Dedifferentiated amniotic fluid mesenchymal stem cell (primary cell): ENCODE results near the gene HOXA1.

ENCODE experiments used
- DNase-seq: peaks from one replicate; pipeline ENCODE4 v3.0.0-alpha.2; 2016; ENCODE audit errors: extremely low spot score

The HOXA1 gene

DNA sequence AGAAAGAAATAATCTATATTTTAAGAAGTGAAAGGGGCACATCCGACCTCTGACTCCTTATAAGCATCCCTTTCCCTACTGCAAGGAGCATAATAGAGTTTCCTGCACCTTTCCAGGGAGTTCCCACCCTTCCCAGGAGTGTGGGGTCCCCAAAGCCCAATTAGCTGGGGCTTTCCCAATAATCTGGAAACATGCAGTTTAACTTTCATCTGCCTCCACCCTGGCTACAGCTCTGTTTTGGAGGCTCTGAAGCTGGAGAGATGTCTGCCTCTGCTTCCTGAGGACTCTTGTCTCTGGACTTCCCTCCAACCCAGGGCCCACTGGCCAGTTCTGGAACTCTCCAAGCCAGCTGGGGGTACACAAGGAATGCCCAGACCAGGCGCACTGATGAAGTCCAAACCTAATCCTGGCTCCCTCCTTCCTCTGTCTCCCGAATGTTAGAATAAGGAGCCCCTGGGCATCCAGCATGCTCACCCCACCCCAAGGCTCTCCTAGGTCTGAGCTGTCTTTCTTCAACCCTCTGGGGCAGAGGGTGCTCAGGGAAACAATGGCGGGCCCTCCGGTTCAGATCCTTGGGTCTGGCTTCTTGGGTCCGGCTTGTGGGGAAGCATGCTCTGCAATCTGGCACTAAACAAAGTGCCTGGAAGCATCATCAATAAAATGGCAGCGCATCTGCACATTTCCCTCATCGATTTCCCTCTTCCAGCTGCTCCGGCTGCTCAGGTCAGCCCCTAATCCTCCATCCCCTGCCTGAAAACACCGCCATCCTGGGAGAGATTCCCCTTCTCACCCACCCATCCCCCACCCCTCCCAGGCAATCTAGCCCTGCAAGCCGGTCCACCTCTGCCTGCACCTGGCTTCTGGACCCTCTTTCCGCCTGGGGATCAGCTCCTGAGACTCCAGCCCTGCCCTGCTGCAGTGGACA is 21.4 kb upstream of the HOXA1 start:
- DNase-seq = no peak

DNA sequence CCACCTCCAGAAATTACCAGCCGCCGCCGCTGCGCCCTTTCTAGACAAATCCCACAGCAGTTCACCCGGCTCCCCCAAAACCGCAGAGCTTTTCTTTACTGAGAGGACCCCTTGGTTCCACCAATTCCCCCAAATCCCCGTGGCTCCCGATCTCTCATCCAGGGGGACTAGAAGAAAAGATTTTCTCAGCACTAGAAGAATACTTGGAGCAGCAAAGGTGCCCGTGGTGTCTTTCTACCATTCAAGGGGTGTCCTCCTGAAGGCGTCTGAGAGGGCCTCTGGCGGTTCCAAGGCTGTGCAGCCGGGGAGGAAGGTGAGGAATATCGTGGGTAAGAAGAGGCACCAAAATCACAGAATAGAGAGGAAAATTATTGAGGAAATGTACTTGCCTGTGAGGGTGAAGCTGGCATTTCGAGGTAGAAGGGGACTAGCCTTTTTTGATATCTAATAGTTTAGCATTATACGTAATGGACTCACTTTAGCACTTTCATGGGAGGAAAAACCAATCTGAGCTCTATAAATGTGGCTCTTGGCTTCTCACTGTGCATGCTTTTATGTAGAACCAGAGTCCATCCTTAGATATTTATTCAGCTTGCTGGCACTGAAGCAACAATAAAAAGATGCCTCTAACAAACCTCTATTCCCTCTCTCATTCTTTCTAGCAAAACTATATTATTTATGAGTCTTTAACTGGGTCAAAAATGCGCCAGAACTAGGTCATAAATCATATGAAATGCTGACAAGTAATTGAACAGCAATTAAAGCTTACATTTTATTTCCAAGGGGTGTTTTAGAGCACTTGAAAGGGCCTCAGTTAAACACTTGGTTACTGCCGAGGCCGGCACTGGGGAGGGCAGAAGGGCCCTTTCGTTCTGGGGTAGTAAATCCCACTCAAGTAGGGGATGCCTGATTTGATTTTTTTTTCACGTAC is 20.5 kb upstream of the HOXA1 start:
- no peak for DNase-seq

DNA sequence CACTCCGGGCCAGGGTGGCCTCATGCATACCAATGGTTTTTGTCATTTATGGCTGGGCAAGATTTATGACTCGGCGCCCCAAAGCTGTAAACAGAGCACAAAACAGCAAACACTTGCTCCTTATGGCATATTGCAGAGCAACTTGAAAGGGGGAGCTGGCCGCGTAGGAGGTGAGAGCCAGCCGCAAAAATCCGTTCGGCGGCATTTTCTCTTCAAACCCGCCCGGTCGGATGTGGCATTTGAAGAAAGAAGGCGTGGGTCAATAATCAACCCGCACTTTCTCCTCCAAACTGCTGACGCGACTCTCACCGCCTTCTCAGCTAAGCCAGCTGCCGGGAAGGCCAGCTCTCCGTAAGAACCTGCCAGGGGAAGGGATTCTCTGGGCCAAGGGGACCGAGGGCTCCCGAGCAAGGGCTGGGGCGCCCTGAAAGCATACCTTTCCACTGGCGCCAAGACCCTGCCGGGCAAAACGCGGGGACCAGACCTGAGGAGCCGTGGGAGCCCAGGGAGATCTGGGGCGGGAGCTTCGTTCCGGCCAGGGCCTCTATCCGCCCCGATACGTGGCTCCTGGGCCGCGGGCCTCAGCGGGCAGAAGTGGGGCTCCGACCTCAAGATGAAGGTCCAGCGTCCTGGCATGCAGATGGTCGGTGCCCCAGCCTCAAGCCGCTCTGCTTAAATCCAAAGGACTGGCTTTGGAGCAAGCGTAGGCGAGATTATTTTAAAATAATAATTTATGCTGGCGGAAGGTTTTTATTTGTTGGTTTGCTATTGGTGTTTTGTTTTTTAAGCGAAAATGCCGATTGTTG is 19.6 kb upstream of the HOXA1 start:
- DNase-seq = no peak

DNA sequence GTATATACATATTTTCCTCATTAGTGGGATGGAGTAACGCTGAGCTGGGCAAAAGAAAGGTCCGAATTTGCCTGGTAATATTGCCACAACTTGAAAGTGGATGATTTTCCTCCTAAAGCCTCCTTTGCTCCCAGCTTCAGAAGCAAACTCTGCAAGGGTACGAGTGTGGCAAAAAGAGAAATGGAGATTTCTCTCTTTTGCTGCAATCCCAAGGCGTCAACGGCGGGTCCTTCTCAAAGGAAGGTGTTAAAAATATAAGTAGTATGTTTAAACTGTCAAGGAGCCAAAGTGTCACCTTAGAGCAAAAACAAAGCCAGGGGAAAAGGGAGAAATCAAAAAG is 19.1 kb upstream of the HOXA1 start:
- DNase-seq = no peak

DNA sequence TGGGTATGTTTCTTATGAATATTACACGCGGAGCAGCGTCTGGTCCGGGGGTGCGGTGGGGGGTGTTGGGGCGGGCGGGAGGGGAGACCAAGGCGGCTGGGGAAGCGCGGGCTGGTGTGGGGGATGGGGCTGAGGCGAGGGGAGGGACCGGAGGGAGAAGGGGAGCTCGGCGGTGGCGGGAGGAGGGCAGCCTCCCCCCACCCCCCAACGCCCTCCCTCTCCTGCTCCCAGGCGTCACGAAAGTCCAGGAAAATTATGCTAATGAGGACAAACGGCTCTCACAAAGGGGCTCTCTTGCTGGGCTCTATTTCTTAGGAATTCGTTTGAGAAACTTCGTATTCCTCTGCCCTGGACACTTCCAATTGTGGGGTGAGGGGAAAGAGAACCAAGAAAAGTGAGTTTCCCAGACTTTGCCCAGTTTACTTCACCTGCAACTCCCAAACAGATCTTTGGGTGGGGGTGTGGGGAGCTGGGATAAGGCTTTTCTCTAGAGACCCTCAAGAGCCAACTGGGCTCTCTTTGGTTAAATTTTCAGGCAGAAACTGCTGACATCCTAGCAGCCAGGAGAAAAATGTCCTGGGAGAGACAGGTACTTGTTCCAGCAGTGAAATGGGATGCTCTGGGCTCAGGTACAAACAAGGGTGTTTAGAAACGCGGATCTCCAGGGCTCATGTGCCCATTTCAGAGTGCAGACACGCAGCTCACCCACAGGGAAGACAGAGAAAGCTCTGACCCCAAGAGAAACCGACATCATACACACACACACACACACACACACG is 18.4 kb upstream of the HOXA1 start:
- no peak for DNase-seq

DNA sequence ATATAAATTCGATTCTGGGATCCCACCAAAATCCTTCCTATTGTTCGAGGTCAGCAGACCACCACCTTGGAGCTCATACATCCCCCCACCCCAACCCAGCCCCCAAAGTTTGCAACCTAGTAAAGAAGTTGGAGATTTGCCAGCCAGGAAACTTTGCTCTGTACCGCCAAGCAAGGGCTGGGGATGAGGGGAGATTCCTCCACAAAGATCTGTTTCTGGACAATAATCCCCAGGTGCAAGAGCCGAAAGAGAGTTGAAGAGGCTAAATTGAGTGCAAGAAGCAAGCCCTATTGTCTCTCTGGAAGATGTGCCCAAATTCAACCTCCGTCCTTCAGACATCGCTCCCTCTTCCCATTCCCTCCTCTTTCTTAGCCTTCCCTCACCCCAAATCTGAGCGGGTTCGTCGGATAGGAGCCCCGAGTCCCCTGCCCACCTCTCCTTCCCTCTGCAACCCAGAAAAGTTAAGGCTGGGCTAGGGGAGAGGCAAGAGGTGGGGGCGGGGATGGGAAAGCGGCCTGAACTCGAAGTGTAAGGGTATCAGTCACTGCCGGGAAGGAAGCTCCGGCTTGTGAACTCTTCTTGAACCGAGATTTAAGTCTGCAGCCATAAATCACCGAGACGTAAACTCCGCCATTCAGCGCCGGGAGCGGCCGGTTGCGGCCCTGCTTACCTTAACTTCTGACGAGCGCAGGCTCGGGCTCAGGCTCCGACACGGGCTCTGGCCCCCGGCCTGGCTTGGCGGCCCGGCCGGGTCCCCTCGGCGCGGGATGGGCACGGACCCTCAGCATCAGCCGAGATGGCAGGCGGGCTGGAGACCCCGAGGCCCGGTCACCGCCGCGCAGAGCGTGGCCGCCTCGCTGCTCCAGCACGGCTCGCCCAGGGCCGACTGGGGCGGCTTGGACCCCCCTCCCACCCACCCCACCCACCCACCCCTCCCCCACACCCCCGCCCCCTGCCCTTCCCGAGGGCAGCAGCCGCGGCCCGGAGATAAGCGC is 17.5 kb upstream of the HOXA1 start:
- no peak for DNase-seq

DNA sequence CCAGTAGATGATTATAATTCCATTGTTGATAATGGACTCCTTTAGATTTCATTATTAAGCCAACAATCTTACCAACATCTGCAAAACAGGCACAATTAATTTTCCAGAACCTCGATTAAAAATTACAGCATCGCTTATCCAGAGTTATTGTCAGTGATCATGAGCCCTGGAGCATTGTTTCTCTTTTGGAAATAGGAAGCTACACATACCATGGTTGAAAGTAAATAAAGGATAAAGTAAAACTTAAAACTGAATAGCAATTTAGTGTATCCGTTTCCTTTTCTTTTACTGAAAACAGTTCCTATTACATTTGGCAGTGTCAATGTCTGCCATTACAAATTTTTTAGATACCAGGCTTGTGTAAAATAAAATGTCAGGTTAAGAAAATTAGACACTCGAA is 16.6 kb upstream of the HOXA1 start:
- DNase-seq = no peak

DNA sequence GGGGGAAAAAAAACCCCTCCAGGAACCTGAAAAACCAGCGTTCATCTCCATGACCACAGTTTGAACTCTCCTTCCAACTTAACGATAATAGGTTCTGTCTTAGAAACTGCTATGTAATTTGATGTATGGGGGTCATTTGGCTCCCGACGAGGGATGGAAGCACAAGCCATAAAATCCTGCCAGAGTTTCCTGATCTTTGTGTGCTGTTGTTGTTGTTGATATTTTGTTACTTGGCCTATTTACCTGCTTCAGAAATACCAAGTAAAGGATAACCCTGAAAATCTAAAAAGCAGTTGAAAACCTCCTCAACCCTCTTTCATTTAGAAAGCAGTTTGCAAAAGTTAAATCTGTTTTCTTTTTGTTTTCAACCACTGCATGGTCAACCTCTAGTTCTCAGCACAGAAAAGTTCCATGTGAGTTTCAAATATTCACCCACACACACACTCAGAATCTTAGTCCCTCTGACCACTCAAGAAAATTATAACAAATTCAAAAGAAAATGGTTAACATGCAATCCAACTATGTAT is 16.0 kb upstream of the HOXA1 start:
- DNase-seq = no peak

DNA sequence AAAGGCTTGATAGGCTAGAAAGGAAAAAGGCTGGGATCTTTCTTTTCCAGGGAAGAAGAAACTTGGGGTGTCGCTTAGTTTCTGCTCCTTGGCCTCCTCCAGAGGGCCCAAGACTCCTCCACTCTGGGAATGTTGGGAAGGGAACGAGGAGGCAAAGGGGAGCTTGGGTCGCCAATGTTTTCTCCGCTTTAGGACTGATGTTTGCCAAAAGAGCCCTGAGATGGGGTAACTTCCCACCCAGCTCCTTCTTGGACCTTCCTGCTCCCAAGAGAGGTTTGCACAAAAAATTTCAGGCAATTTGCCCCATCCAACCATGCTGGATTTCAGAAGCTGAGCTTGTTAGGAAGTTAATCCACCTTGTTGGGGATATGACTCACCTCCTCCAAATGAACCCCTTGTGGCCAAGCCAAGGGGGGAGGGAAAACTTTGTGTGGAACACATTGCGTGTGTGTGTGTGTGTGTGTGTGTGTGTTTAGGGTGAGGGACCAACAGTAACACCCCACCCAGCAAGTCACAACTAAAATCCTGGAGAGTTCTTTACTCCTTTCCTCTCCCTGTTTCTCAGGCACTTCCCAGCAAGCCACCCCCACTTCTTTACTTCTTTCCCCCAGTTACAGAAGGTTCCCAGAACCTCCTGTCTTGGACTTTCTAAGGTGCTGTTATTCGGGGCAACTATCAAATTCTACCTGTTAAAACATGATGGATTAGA is 15.4 kb upstream of the HOXA1 start:
- no peak for DNase-seq

DNA sequence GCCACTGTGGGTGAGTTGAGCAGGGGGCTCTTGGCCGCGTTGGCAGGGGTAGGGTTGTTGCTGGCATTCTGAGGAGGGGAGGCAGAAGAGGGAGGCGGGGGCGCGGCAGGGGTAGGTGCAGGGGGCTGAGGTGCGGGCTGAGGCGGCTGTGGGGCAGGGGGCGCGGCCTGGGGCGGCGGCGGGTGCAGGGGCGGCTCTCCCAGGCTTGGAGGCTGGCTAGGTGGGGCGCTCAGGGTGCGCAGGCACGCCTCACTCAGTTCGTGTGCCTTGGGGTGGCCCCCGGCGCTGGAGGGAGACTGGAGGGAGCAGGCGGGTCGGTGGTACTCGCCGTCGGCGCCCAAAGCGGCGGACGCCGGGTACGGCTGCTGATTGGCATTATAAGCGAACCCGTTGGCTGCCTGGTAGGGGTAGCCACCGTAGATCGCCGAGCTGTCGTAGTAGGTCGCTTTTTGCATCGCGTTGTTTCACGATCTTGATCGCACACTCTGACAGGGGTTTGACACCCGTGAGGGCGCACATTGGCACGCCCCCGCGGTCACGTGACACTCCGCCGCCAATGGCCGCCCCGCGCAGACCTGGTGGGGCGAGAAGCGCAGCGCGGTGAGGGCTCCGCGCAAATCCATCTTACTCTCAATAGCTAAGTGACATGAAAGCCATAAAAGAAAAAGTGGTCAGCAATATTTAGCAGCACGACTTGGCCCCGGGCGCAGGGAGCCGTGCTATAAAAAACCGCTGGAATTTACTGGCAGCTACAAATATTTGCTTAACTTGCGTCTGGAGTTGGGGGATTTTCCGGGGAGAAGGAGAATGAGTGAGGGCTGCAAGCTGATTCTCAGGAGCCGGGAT is 14.6 kb upstream of the HOXA1 start:
- DNase-seq = no peak

DNA sequence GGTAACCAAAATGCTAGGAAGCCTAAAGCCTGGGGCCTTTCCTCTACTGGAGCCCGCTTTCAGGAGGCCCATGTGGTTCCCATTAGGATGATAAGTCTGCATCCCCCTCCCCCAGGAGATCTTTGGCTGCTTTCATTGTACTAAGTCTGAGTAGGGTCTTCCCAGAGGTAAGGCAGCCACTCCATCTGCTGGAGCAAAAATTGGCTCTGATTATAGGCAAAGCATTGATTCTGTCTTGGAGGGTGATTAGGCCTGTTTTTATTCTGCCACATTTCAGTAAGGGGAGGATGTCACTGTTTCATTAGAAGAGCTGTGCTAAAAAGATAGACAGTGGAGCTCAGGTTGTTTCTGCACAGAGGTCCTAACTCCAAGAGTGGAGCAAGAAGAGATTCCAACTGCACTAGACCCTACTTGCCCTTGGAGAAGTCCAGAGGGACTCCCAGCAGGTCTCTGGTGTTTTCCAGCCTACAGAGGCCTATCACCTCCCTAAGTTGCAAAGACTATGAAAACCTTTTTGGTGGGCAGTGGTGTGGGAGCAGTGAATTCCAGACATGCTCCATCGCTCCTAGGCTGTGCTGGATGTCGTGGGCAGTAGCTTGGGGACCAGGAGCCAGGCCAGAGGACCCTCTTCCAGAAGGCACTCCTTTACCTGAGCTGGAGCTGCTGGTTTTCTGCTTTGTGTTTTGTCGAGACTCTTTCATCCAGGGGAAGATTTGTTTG is 13.8 kb upstream of the HOXA1 start:
- DNase-seq = no peak

DNA sequence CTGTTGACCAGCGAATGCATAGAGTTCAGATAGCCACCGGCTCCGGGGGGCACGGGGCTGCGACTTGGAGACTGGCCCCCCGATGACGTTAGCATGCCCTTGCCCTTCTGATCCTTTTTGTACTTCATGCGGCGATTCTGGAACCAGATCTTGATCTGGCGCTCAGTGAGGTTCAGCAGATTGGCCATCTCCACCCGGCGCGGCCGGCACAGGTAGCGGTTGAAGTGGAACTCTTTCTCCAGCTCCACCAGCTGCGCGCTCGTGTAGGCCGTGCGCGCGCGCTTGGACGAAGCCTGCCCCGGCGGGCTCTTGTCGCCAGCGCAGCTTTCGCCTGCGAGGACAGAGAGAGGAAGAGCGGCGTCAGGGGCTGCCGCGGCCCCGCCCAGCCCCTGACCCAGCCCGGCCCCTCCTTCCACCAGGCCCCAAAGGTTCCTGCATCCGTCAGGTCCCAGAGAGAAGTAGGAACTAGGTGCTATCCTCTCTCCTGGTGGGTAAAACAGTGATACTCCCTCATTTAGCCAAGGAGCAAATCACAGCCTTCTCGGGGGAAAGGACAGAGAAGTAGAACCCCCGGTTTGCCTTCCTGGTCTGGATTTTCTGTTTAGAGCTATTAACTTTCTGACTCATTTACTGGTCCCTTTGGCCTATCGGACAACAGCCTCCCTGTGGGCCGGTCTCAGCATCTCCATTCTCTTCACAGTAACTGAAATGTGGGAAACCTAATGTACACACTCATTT is 12.8 kb upstream of the HOXA1 start:
- no peak for DNase-seq

DNA sequence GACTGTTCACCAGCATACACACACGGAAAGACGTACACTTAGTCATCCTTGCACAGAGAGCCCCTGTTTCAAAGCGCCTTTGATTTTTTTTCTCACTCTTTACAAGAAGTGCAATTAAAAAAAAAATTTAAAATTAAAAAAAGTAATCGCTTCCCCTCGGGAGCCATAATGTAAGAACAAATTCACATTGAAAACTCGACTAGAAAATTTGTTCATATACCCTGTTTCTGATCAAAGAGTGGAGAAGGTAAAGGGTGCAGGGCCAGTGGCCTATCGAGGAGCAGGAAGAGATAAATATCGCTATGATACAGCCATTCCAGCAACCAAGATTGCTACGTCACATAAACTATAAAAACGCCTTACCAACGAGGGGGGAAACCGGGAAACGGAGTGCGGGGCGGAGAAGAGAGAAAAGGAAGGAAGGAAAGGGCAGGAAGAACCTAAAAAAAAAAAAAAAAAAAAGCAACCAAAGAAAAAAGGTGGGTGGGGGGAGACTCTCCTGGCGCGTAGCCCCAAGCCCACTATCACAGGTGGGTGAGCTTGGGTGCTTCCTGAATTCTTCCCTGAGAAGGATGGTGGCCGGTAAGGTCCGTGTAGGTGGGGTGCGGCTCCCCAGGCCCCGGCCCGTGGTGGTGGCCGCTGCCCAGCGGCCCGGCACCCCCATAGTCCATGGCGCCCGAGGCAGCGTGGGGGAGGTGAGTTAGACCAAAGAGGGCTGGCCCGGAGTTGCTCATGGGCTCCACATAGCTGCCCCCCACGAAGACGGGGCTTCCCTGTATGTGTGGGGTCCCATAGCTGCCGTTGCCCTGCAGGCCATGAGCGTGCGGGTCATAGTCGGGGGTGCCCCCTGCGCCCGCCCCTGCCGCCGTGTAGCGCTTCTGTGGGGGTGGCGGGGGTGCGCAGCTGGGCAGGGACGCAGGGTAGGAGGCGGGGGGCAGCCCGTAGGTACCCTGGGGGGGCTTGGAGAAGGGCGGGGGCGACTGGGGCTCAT is 11.9 kb upstream of the HOXA1 start:
- DNase-seq = no peak

DNA sequence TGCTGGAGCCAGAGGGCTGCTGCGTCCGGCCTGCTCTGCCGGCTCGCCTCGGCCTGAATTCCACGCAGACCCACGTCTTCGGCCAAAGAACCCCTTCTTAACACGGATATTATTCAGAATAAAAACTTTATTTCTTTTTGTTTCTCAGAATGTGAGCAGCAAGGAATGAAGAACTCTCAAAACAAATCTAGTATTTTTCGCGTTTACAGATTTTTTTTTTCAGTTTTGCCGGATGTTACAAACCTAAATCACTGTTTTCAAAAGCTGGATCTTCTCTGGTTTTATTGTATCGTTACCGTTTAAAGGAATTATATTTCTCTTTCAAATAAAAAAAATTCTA is 11.1 kb upstream of the HOXA1 start:
- DNase-seq = no peak

DNA sequence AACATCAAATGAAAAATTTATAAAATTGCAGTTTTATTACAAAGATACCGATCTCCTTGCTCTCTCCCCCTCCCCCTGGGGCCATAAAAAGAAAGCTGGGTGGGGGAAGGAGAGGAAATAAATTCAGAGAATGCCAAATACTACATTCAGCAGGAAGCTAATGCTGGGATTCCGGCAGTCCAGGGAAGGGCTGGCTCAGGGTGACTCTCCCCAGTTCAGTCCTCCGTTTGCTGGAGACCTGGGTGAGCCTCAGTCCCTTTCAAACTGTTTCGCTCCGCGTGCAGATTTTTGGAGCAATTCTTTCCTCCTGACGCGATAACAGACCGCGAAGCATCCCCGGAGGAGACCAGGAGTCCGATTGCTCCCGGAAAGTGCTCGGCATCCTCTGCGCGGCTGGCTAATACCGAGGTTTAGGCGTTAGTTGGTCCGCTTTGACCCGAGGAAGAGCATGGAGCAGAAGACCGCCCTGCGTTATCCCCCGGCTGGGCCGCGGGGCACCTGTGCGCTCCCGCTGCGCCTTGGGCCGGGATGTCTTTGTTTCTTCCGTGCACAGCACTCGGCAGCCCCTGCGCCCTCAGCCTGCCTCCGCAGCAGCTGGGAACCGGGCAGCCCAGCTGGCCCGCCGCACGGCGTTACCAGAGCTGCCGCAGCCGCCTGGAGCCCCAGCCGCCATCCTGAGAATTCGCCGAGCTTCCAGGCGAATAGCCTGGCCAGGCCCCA is 10.5 kb upstream of the HOXA1 start:
- no peak for DNase-seq
